PFSK-1 (cell line): ENCODE results near the gene PAF1.
A peak's percentile ranks its signal among the peaks of the same experiment; 100 is the strongest.

Source experiments
- FOXP2 ChIP-seq: optimal IDR thresholded peaks from 2 replicates; pipeline ENCODE3; 2011; ENCODE audit warnings: borderline replicate concordance, control low read depth, inconsistent platforms; ENCODE audit not compliant: insufficient read depth; ENCODE audit errors: extremely low read length, extremely low read depth
- POLR2AphosphoS5 ChIP-seq: IDR thresholded peaks from 2 replicates; pipeline ENCODE4 v1.6.1; 2012; ENCODE audit warnings: low read depth, mild to moderate bottlenecking, control low read depth, low read length, moderate library complexity
- SIN3A ChIP-seq: IDR thresholded peaks from 2 replicates; pipeline ENCODE4 v1.6.1; 2012; ENCODE audit warnings: mild to moderate bottlenecking, low read length, moderate library complexity, borderline replicate concordance; ENCODE audit not compliant: insufficient read depth
- TAF1 ChIP-seq: IDR thresholded peaks from 2 replicates; pipeline ENCODE4 v1.6.1; 2012; ENCODE audit warnings: low read length, control low read depth, borderline replicate concordance; ENCODE audit not compliant: insufficient read depth
- TF ChIP-seq, protein P1 (sequence below), 2 experiments: IDR thresholded peaks; 2 replicates each; pipeline versions ENCODE4 v1.6.1 to v1.8.0; 2011 to 2012; ENCODE audit warnings: low read depth in 2 of 2, low read length in 2 of 2, control low read depth in 1 of 2, inconsistent platforms in 1 of 2, mild to moderate bottlenecking in 1 of 2, moderate library complexity in 1 of 2; ENCODE audit not compliant: insufficient read depth in 1 of 2

The PAF1 gene

DNA sequence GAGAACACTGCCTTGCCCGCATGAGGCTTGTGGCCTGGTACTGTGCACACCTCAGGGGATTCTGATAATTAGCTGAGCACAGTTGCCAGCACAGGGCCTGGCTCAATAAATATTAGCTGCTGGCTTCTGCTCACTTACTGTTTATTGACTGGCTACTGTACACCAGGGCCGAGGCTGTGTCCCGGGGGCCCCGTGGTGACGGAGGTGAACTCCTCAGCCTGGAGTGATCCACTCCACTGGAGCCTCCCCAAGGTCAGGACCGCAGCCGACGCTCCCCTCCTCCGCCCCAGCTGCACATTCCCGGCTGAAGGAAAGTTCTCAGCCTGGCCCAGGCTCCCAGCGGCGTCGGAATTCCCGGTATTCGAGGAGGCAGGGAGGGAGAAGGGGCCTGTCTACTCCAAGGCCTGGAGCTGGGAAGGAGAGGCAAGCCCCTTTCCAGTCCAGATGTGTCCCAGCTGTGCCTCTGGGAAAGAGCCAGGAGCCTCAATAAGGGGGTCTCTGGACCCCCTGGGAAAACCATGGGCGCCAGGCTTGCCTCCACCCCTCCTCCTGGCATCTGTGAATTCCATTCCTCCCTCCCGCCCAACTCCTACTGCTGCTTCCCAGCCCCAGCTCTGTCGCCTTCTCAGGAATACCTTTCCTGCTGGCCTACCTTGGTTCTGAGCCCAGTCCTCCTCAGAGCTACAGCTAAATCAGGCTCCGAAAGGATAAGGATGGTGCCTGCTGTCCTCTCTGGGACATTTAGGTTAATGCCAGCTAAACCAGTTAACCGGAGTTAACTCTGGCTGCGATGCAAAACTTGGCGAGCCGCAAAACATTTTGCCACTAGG is 37.6 kb upstream of the PAF1 start:
- TF ChIP-seq POLR2AphosphoS5 (no peak), FOXP2 (peak; percentile 60), TAF1 (no peak), SIN3A (no peak)
- TF ChIP-seq, protein P1, sequence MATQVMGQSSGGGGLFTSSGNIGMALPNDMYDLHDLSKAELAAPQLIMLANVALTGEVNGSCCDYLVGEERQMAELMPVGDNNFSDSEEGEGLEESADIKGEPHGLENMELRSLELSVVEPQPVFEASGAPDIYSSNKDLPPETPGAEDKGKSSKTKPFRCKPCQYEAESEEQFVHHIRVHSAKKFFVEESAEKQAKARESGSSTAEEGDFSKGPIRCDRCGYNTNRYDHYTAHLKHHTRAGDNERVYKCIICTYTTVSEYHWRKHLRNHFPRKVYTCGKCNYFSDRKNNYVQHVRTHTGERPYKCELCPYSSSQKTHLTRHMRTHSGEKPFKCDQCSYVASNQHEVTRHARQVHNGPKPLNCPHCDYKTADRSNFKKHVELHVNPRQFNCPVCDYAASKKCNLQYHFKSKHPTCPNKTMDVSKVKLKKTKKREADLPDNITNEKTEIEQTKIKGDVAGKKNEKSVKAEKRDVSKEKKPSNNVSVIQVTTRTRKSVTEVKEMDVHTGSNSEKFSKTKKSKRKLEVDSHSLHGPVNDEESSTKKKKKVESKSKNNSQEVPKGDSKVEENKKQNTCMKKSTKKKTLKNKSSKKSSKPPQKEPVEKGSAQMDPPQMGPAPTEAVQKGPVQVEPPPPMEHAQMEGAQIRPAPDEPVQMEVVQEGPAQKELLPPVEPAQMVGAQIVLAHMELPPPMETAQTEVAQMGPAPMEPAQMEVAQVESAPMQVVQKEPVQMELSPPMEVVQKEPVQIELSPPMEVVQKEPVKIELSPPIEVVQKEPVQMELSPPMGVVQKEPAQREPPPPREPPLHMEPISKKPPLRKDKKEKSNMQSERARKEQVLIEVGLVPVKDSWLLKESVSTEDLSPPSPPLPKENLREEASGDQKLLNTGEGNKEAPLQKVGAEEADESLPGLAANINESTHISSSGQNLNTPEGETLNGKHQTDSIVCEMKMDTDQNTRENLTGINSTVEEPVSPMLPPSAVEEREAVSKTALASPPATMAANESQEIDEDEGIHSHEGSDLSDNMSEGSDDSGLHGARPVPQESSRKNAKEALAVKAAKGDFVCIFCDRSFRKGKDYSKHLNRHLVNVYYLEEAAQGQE (IDR thresholded peaks at IDR 0.05; ENCODE audit: insufficient read depth in 1 of 2, low read depth in 2 of 2, low read length in 2 of 2): no peak

DNA sequence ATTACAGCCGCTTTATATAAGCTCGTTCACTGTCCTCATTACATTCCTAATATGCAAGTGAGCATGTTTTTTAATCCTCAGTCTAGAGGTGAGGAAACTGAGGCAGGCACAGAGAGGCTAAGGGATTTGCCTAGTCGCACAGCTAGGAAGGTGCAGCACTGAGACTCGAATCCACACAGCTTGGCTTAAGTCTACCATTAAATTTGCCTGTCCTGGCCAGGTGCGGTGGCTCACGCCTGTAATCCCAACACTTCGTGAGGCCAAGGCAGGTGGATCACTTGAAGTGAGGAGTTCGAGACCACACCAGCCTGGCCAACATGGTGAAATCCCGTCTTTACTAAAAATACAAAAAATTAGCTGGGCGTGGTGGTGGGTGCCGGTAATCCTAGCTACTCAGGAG is 36.8 kb upstream of the PAF1 start:
- TF ChIP-seq, protein P1 (IDR thresholded peaks at IDR 0.05; ENCODE audit: insufficient read depth in 1 of 2, low read depth in 2 of 2, low read length in 2 of 2): no peak
- no peak for TF ChIP-seq FOXP2
- TF ChIP-seq TAF1: no peak
- TF ChIP-seq SIN3A: no peak
- TF ChIP-seq POLR2AphosphoS5: no peak

DNA sequence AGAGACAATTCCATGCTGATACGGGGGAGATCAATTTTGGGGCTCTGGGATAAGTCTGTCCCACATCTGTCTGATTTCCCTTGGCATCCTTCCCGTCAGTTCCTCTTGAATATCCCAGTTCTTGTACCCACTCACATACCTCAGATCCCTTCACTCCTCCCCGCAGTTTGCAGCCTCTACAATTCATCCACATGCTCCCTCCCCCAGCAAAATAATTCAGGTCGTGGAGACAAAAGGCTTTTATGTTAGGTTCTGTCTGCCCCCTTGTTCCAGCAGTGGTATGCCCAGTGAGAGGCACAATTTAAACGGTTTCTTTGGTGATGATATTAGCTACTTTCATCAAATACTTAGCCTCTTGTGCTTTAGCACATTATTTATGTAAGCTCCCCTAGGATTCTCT is 35.3 kb upstream of the PAF1 start:
- TF ChIP-seq FOXP2: no peak
- TF ChIP-seq, protein P1 (IDR thresholded peaks at IDR 0.05; ENCODE audit: insufficient read depth in 1 of 2, low read depth in 2 of 2, low read length in 2 of 2): no peak

DNA sequence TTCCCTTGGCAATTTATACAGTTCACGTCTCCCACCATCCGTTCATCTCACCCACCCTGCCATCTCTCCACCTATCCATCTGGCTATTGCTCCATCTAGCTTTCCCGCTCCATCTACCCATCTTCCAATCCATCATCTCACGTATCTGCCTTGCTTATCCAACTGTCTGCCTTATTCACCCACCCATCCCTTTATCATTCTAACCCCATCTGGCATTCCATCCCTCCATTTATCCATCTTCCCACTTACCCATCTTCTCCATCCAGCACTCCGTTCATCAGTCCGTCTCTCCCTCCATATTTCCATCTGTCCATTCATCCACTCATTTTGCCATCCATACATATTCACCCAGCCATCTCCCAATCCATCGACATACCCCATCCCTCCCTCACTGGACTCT is 34.8 kb upstream of the PAF1 start:
- TF ChIP-seq POLR2AphosphoS5: no peak; the same call in 1 of the 2 replicates
- TF ChIP-seq SIN3A: no peak
- no peak for TF ChIP-seq TAF1
- TF ChIP-seq, protein P1 (IDR thresholded peaks at IDR 0.05; ENCODE audit: insufficient read depth in 1 of 2, low read depth in 2 of 2, low read length in 2 of 2): no peak
- TF ChIP-seq FOXP2: no peak

DNA sequence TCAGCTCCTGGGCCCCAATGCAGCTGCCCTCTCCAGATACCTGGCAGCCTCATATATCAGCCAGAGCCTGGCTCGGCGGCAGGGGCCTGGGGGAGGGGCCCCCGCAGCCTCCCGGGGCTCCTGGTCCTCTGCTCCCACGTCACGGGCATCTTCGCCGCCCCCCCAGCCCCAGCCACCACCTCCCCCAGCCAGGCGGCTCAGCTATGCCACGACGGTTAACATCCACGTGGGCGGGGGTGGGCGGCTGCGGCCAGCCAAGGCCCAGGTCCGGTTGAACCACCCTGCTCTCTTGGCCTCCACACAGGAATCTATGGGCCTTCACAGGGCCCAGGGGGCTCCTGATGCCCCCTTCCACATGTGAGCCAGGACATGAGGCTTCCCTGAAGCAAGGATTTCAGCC is 34.0 kb upstream of the PAF1 start:
- TF ChIP-seq POLR2AphosphoS5: no peak
- TF ChIP-seq TAF1: no peak
- TF ChIP-seq SIN3A: no peak
